K562 (cell line): Measurements from ENCODE around the gene UCKL1. TPM values are rescaled to one million over a fixed set of nuclear protein-coding genes. Genes with fewer than 3 reads are reported as not detected.

Source experiments
- CBX8 ChIP-seq: fragments of 200-600 bp; sonication (generic); IDR thresholded peaks from 2 replicates; pipeline ENCODE4 v1.6.1; 2012; ENCODE audit warnings: borderline replicate concordance, mixed run types, low read depth, mild to moderate bottlenecking, moderate library complexity, mixed read lengths, low read length, control low read depth, inconsistent platforms; ENCODE audit not compliant: poor library complexity, severe bottlenecking; ENCODE audit errors: extremely low read depth
- CREM ChIP-seq: IDR thresholded peaks from 2 replicates; pipeline ENCODE4 v1.6.1; 2014; ENCODE audit warnings: antibody characterized with exemption, low read depth
- FIP1L1 ChIP-seq: fragments of 200-400 bp; formaldehyde crosslinking; IDR thresholded peaks from 2 replicates; pipeline ENCODE4 v1.6.1; 2018; ENCODE audit warnings: mild to moderate bottlenecking, low read depth, low read length; ENCODE audit not compliant: poor library complexity, severe bottlenecking
- GABPB1 ChIP-seq: sonication (generic); formaldehyde crosslinking; IDR thresholded peaks from 2 replicates; pipeline ENCODE4 v1.8.0; 2022; ENCODE audit warnings: mild to moderate bottlenecking, missing genetic modification reagents
- KAT8 ChIP-seq: fragments of 450-650 bp; IDR thresholded peaks from 2 replicates; pipeline ENCODE4 v1.6.1; 2016; ENCODE audit warnings: low read depth, mild to moderate bottlenecking
- L3MBTL2 ChIP-seq: fragments of 450-650 bp; IDR thresholded peaks from 2 replicates; pipeline ENCODE4 v1.6.1; 2016; ENCODE audit warnings: mild to moderate bottlenecking, moderate library complexity
- MCM2 ChIP-seq: fragments of 450-650 bp; IDR thresholded peaks from 2 replicates; pipeline ENCODE4 v1.6.1; 2017; ENCODE audit warnings: low read depth, mild to moderate bottlenecking
- MYC ChIP-seq, 2 experiments: fragments of 250-450 bp in 1 of 2; sonication (Bioruptor Pico) in 1 of 2; IDR thresholded peaks; 2 replicates each; pipeline versions ENCODE4 v1.5.1 to v1.6.1; 2012 to 2021; ENCODE audit warnings: low read depth in 2 of 2, borderline replicate concordance in 1 of 2, improper control_type of control experiment in 1 of 2, low read length in 1 of 2, mild to moderate bottlenecking in 1 of 2, moderate library complexity in 1 of 2
- NONO ChIP-seq, 2 experiments: fragments of 200-400 bp in 1 of 2; fragments of 450-650 bp in 1 of 2; formaldehyde crosslinking in 1 of 2; IDR thresholded peaks; 2 replicates each; pipeline ENCODE4 v1.6.1; 2017; ENCODE audit warnings: low read depth in 2 of 2, mild to moderate bottlenecking in 2 of 2, moderate library complexity in 2 of 2, low read length in 1 of 2
- NR2F6 ChIP-seq: fragments of 450-650 bp; formaldehyde crosslinking; IDR thresholded peaks from 2 replicates; pipeline ENCODE4 v1.4.0; 2020; ENCODE audit warnings: mild to moderate bottlenecking
- SAP30 ChIP-seq: fragments of 200-600 bp; sonication (generic); IDR thresholded peaks from 2 replicates; pipeline ENCODE4 v1.6.1; 2012; ENCODE audit warnings: borderline replicate concordance, low read depth, mild to moderate bottlenecking, moderate library complexity, low read length, control low read depth, inconsistent platforms; ENCODE audit not compliant: insufficient read depth, poor library complexity, severe bottlenecking
- SMARCB1 ChIP-seq: IDR thresholded peaks from 2 replicates; pipeline ENCODE4 v1.6.1; 2011; ENCODE audit warnings: improper control_type of control experiment, low read depth; ENCODE audit not compliant: insufficient read length
- SMARCC2 ChIP-seq: fragments of 450-650 bp; IDR thresholded peaks from 2 replicates; pipeline ENCODE4 v1.6.1; 2017; ENCODE audit warnings: antibody characterized with exemption, moderate library complexity, mild to moderate bottlenecking, low read depth
- SP2 ChIP-seq: IDR thresholded peaks from 2 replicates; pipeline ENCODE4 v1.6.1; 2011; ENCODE audit warnings: mild to moderate bottlenecking, low read depth, low read length, moderate library complexity; ENCODE audit not compliant: poor library complexity, severe bottlenecking; ENCODE audit errors: extremely low read depth
- TCF7 ChIP-seq: sonication (generic); IDR thresholded peaks from 2 replicates; pipeline ENCODE4 v1.6.1; 2016; ENCODE audit warnings: antibody characterized with exemption, borderline replicate concordance
- TCFL5 ChIP-seq: fragments of 250-450 bp; sonication (Bioruptor Pico); conservative IDR thresholded peaks from 2 replicates; pipeline ENCODE4 v1.6.1; 2021; ENCODE audit warnings: mild to moderate bottlenecking, moderate library complexity, matching md5 sums
- TRIM28 ChIP-seq: fragments of 450-650 bp; IDR thresholded peaks from 2 replicates; pipeline ENCODE4 v1.6.1; 2017
- ZNF12 ChIP-seq: sonication (generic); formaldehyde crosslinking; IDR thresholded peaks from 2 replicates; pipeline ENCODE4 v1.4.0; 2020; ENCODE audit warnings: mild to moderate bottlenecking, missing genetic modification reagents
- ZNF324 ChIP-seq: fragments of 250-450 bp; sonication (Bioruptor Pico); IDR thresholded peaks from 2 replicates; pipeline ENCODE4 v1.4.0; 2020; ENCODE audit warnings: mild to moderate bottlenecking
- ZNF445 ChIP-seq: fragments of 250-450 bp; sonication (Bioruptor Pico); IDR thresholded peaks from 2 replicates; pipeline ENCODE4 v1.4.0; 2020; ENCODE audit warnings: low read depth, mild to moderate bottlenecking, moderate library complexity
- ZNF644 ChIP-seq: fragments of 200-800 bp; sonication (Bioruptor generic); IDR thresholded peaks from 2 replicates; pipeline ENCODE4 v1.6.1; 2016; ENCODE audit warnings: low read depth, missing genetic modification characterization, missing compliant biosample characterization
- ZNF707 ChIP-seq: fragments of 250-450 bp; sonication (Bioruptor Pico); conservative IDR thresholded peaks from 2 replicates; pipeline ENCODE4 v1.8.0; 2022; ENCODE audit warnings: inconsistent platforms, mild to moderate bottlenecking, moderate library complexity
- ZNF764 ChIP-seq: fragments of 250-450 bp; sonication (Bioruptor Pico); IDR thresholded peaks from 2 replicates; pipeline ENCODE4 v1.4.0; 2020; ENCODE audit warnings: low read depth, mild to moderate bottlenecking, moderate library complexity
- ZNF79 ChIP-seq: fragments of 250-450 bp; sonication (Bioruptor Pico); IDR thresholded peaks from 2 replicates; pipeline ENCODE4 v1.4.0; 2020; ENCODE audit warnings: low read depth, mild to moderate bottlenecking, moderate library complexity
- polyA plus RNA-seq, 8 experiments: library from polyadenylated mRNA; depleted of rRNA in 4 of 8; stranded (reverse) in 5 of 8; unstranded in 3 of 8; fragments of >200 nt; fragmentation: Nextera tagmentation in 2 of 8; fragmentation: Illumina TruSeq in 1 of 8; extraction: Ambion mirVana in 2 of 8; extraction: Trizol in 1 of 8; gene quantifications; 2 replicates each; pipeline versions ENCODE4 v1.2.1 to v1.2.3, GENCODE V29; 2011 to 2014; ENCODE audit warnings: inconsistent platforms in 1 of 8, missing spikeins in 1 of 8
- total RNA-seq, 7 experiments: library from RNA; depleted of rRNA in 6 of 7; stranded (reverse); fragments of >200 nt in 6 of 7; fragmentation: Illumina TruSeq in 2 of 7; extraction: Trizol in 2 of 7; gene quantifications; 2 replicates each; pipeline versions ENCODE4 v1.2.1 to v1.2.3, GENCODE V29; 2011 to 2021; ENCODE audit warnings: low replicate concordance in 1 of 7
- TF ChIP-seq, protein P1 (sequence below), 2 experiments: IDR thresholded peaks; 2 replicates each; pipeline ENCODE4 v1.6.1; 2011; ENCODE audit warnings: borderline replicate concordance in 1 of 2, control low read depth in 1 of 2, low read depth in 1 of 2, low read length in 1 of 2, mild to moderate bottlenecking in 1 of 2, mixed read lengths in 1 of 2, moderate library complexity in 1 of 2; ENCODE audit not compliant: insufficient read depth in 1 of 2, insufficient read length in 1 of 2, poor library complexity in 1 of 2, severe bottlenecking in 1 of 2; ENCODE audit errors: extremely low read depth in 1 of 2
- TF ChIP-seq, protein P2 (sequence below): fragments of 450-650 bp; IDR thresholded peaks from 2 replicates; pipeline ENCODE4 v1.6.1; 2014; ENCODE audit warnings: low read depth, mild to moderate bottlenecking, moderate library complexity, borderline replicate concordance

UCKL1 gene
- total and polyA plus RNA-seq, 9 of the 15 experiments (the other 6 are each of a cell fraction or from before 2014, with no cell fraction given), result 3.1 to 52.8 (median 24.2) TPM

DNA sequence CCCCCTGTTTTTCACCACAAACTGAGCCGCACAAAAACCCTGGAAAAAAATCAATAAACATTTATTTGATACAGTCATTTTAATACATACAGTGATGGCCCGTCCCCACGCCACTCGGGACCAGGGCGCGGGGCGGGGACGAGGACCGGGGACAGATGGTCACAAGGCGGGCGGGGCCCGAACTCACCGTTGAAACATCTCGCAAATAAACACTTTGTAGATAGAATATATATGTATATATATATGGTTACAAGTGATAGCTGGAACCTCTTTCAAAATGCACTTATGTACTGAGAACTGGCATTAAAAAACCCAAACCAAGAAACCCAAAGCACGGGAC is 418 bp upstream of the UCKL1 start (continued):
- TF ChIP-seq SAP30 (peak; percentile 34), NR2F6 (CRISPR knock-in tag) (no peak), ZNF644 (tag) (peak; percentile 10; the same call in 1 of the 2 replicates), SP2 (no peak), ZNF12 (no peak), SMARCB1 (no peak), ZNF764 (no peak), TCFL5 (CRISPR knock-in tag) (no peak), TRIM28 (no peak), SMARCC2 (no peak), FIP1L1 (no peak), ZNF79 (CRISPR knock-in tag) (no peak), ZNF707 (CRISPR knock-in tag) (no peak), CREM (no peak), GABPB1 (CRISPR knock-in tag) (0 out of 2 replicates have a peak, but pooled peaks have one; percentile 9), ZNF445 (no peak), L3MBTL2 (peak; percentile 2; the same call in 1 of the 2 replicates), MYC (IDR thresholded peaks at IDR 0.05; ENCODE audit: low read depth, low read length) (no peak), MYC (CRISPR knock-in tag; IDR thresholded peaks at IDR 0.05; ENCODE audit: borderline replicate concordance, low read depth) (peak; percentile 40; the same call in 1 of the 2 replicates), KAT8 (no peak), TCF7 (no peak), NONO (IDR thresholded peaks at IDR 0.05; ENCODE audit: low read depth in 2 of 2, low read length in 1 of 2) (no peak), ZNF324 (CRISPR knock-in tag) (no peak), MCM2 (no peak), CBX8 (no peak)
- TF ChIP-seq, protein P1, sequence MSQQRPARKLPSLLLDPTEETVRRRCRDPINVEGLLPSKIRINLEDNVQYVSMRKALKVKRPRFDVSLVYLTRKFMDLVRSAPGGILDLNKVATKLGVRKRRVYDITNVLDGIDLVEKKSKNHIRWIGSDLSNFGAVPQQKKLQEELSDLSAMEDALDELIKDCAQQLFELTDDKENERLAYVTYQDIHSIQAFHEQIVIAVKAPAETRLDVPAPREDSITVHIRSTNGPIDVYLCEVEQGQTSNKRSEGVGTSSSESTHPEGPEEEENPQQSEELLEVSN (IDR thresholded peaks at IDR 0.05; ENCODE audit: borderline replicate concordance in 1 of 2, extremely low read depth in 1 of 2, insufficient read depth in 1 of 2, insufficient read length in 1 of 2, low read depth in 1 of 2, low read length in 1 of 2, poor library complexity in 1 of 2, severe bottlenecking in 1 of 2), result no peak
- TF ChIP-seq, protein P2, sequence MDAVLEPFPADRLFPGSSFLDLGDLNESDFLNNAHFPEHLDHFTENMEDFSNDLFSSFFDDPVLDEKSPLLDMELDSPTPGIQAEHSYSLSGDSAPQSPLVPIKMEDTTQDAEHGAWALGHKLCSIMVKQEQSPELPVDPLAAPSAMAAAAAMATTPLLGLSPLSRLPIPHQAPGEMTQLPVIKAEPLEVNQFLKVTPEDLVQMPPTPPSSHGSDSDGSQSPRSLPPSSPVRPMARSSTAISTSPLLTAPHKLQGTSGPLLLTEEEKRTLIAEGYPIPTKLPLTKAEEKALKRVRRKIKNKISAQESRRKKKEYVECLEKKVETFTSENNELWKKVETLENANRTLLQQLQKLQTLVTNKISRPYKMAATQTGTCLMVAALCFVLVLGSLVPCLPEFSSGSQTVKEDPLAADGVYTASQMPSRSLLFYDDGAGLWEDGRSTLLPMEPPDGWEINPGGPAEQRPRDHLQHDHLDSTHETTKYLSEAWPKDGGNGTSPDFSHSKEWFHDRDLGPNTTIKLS, result peak; percentile 16
